Measurements from ENCODE around the gene ALKBH3.

DNA sequence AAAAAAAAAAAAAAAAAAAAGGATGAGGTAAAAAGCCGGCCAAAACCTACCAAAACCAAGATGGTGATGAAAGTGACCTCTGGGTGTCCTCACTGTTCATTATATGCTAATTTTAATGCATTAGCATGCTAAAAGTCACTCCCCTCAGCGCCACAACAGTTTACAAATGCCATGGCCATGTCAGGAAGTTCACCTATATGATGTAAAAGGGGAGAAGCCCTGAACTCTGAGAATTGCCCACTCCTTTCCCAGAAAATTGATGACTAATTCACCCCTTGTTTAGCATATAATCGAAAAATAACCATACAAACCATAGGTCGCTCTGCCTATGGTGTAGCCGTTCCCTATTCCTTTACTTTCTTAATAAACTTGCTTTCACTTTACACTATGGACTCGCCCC lies 72.9 kb downstream of the ALKBH3 start:
- TF ChIP-seq CTCF (IDR thresholded peaks at IDR 0.05 in 2 of 3, conservative IDR thresholded peaks at IDR 0.05 in 1 of 3; ENCODE audit: borderline replicate concordance in 1 of 3, insufficient read depth in 1 of 3, low read depth in 2 of 3, low read length in 2 of 3) (no peak), SIN3A (IDR thresholded peaks at IDR 0.05; ENCODE audit: low read depth) (no peak), EZH2 (IDR thresholded peaks at IDR 0.05) (no peak), POLR2A (IDR thresholded peaks at IDR 0.05; ENCODE audit: borderline replicate concordance, extremely low read depth, insufficient read depth, insufficient read length) (no peak), POLR2AphosphoS5 (IDR thresholded peaks at IDR 0.05; ENCODE audit: low read depth, low read length) (no peak)
- TF ChIP-seq, protein P1, sequence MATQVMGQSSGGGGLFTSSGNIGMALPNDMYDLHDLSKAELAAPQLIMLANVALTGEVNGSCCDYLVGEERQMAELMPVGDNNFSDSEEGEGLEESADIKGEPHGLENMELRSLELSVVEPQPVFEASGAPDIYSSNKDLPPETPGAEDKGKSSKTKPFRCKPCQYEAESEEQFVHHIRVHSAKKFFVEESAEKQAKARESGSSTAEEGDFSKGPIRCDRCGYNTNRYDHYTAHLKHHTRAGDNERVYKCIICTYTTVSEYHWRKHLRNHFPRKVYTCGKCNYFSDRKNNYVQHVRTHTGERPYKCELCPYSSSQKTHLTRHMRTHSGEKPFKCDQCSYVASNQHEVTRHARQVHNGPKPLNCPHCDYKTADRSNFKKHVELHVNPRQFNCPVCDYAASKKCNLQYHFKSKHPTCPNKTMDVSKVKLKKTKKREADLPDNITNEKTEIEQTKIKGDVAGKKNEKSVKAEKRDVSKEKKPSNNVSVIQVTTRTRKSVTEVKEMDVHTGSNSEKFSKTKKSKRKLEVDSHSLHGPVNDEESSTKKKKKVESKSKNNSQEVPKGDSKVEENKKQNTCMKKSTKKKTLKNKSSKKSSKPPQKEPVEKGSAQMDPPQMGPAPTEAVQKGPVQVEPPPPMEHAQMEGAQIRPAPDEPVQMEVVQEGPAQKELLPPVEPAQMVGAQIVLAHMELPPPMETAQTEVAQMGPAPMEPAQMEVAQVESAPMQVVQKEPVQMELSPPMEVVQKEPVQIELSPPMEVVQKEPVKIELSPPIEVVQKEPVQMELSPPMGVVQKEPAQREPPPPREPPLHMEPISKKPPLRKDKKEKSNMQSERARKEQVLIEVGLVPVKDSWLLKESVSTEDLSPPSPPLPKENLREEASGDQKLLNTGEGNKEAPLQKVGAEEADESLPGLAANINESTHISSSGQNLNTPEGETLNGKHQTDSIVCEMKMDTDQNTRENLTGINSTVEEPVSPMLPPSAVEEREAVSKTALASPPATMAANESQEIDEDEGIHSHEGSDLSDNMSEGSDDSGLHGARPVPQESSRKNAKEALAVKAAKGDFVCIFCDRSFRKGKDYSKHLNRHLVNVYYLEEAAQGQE (IDR thresholded peaks at IDR 0.05; ENCODE audit: low read depth): no peak
